SK-N-SH treated with all-trans-retinoic acid at 6 μM for 48 hours (cell line): ENCODE results near the gene FKBP6.
"Not testable (repeated sequence)": the region's sequence is repeated elsewhere in the genome, so short reads cannot be mapped to it uniquely, and the experiment has no call there.

Source experiments
- ATAC-seq: fragments of 200-7000 bp; cut with Tn5 transposase; 3 replicates; pipeline ENCODE4 v1.9.1; 2020; ENCODE audit warnings: mild to moderate bottlenecking, moderate library complexity
- ARNTL ChIP-seq: fragments of 450-650 bp; formaldehyde crosslinking; IDR thresholded peaks from 2 replicates; pipeline ENCODE4 v1.5.0; 2020; ENCODE audit warnings: low read depth, mild to moderate bottlenecking, moderate library complexity, borderline replicate concordance
- BACH2 ChIP-seq: fragments of 250-450 bp; sonication (Bioruptor Pico); IDR thresholded peaks from 2 replicates; pipeline ENCODE4 v1.9.0; 2021; ENCODE audit warnings: mild to moderate bottlenecking, borderline replicate concordance
- CREB5 ChIP-seq: fragments of 250-450 bp; sonication (Bioruptor Pico); IDR thresholded peaks from 2 replicates; pipeline ENCODE4 v1.5.1; 2020; ENCODE audit warnings: low read depth, mild to moderate bottlenecking, moderate library complexity
- CSDC2 ChIP-seq: fragments of 250-450 bp; sonication (Bioruptor Pico); IDR thresholded peaks from 2 replicates; pipeline ENCODE4 v1.5.0; 2020; ENCODE audit warnings: mild to moderate bottlenecking, moderate library complexity
- CSRNP3 ChIP-seq: fragments of 250-450 bp; sonication (Bioruptor Pico); IDR thresholded peaks from 2 replicates; pipeline ENCODE4 v1.5.1; 2021; ENCODE audit warnings: mild to moderate bottlenecking, moderate library complexity
- ESRRG ChIP-seq: fragments of 250-450 bp; sonication (Bioruptor Pico); IDR thresholded peaks from 2 replicates; pipeline ENCODE4 v1.6.1; 2021; ENCODE audit warnings: mild to moderate bottlenecking
- GLIS3 ChIP-seq: fragments of 250-450 bp; sonication (Bioruptor Pico); IDR thresholded peaks from 2 replicates; pipeline ENCODE4 v1.5.0; 2020; ENCODE audit warnings: mild to moderate bottlenecking, moderate library complexity
- ISL1 ChIP-seq: fragments of 250-450 bp; sonication (Bioruptor Pico); IDR thresholded peaks from 2 replicates; pipeline ENCODE4 v2.1.2; 2022; ENCODE audit warnings: mild to moderate bottlenecking, moderate library complexity
- OSR1 ChIP-seq: fragments of 250-450 bp; sonication (Bioruptor Pico); IDR thresholded peaks from 2 replicates; pipeline ENCODE4 v1.8.0; 2022; ENCODE audit warnings: moderate library complexity, mild to moderate bottlenecking, inconsistent platforms
- POU6F1 ChIP-seq: fragments of 250-450 bp; sonication (Bioruptor Pico); IDR thresholded peaks from 2 replicates; pipeline ENCODE4 v1.8.0; 2021; ENCODE audit warnings: low read depth, mild to moderate bottlenecking, moderate library complexity, borderline replicate concordance
- PPARA ChIP-seq: fragments of 250-450 bp; sonication (Bioruptor Pico); IDR thresholded peaks from 2 replicates; pipeline ENCODE4 v1.5.0; 2020; ENCODE audit warnings: mild to moderate bottlenecking, borderline replicate concordance
- RARB ChIP-seq: fragments of 250-450 bp; sonication (Bioruptor Pico); IDR thresholded peaks from 2 replicates; pipeline ENCODE4 v1.8.0; 2021; ENCODE audit warnings: mild to moderate bottlenecking, moderate library complexity
- SNAI2 ChIP-seq: fragments of 250-450 bp; sonication (Bioruptor Pico); IDR thresholded peaks from 2 replicates; pipeline ENCODE4 v1.5.0; 2020; ENCODE audit warnings: mild to moderate bottlenecking, moderate library complexity
- TOX ChIP-seq: fragments of 250-450 bp; sonication (Bioruptor Pico); IDR thresholded peaks from 2 replicates; pipeline ENCODE4 v1.8.0; 2021; ENCODE audit warnings: mild to moderate bottlenecking, moderate library complexity, borderline replicate concordance
- TSHZ2 ChIP-seq: fragments of 250-450 bp; sonication (Bioruptor Pico); IDR thresholded peaks from 2 replicates; pipeline ENCODE4 v1.5.0; 2020; ENCODE audit warnings: mild to moderate bottlenecking, moderate library complexity
- ZC3H10 ChIP-seq: fragments of 250-450 bp; sonication (Bioruptor Pico); IDR thresholded peaks from 2 replicates; pipeline ENCODE4 v1.5.1; 2021; ENCODE audit warnings: mild to moderate bottlenecking, moderate library complexity
- ZFP3 ChIP-seq: fragments of 250-450 bp; sonication (Bioruptor Pico); IDR thresholded peaks from 2 replicates; pipeline ENCODE4 v1.5.0; 2020; ENCODE audit warnings: mild to moderate bottlenecking, moderate library complexity
- ZFP30 ChIP-seq: fragments of 450-650 bp; formaldehyde crosslinking; IDR thresholded peaks from 2 replicates; pipeline ENCODE4 v1.5.0; 2022; ENCODE audit warnings: mild to moderate bottlenecking, moderate library complexity
- ZNF565 ChIP-seq: fragments of 450-650 bp; formaldehyde crosslinking; conservative IDR thresholded peaks from 2 replicates; pipeline ENCODE4 v1.5.0; 2020; ENCODE audit warnings: low read depth, mild to moderate bottlenecking, moderate library complexity
- ZNF70 ChIP-seq: fragments of 450-650 bp; formaldehyde crosslinking; IDR thresholded peaks from 2 replicates; pipeline ENCODE4 v1.5.0; 2020; ENCODE audit warnings: mild to moderate bottlenecking, moderate library complexity

FKBP6 gene

GRCh38 chr7:73359306-73359705, 31.3 kb downstream of the FKBP6 start:
- ATAC-seq: no peak
- no peak for TF ChIP-seq ARNTL (CRISPR knock-in tag)

GRCh38 chr7:73359746-73360375, 31.9 kb downstream of the FKBP6 start:
- no peak for ATAC-seq

GRCh38 chr7:73360590-73360989, 32.6 kb downstream of the FKBP6 start:
- not testable (repeated sequence) for ATAC-seq

More at GRCh38 chr7:73359746-73360375, 31.9 kb downstream of the FKBP6 start:
- TF ChIP-seq ISL1 (CRISPR knock-in tag): no peak
- no peak for TF ChIP-seq ZC3H10 (CRISPR knock-in tag)
- no peak for TF ChIP-seq OSR1 (CRISPR knock-in tag)
- TF ChIP-seq CSDC2: no peak
- TF ChIP-seq GLIS3 (CRISPR knock-in tag): no peak
- TF ChIP-seq ZNF565 (CRISPR knock-in tag): no peak
- no peak for TF ChIP-seq ZFP30
- no peak for TF ChIP-seq RARB (CRISPR knock-in tag)
- TF ChIP-seq BACH2 (CRISPR knock-in tag): no peak
- no peak for TF ChIP-seq ZNF70 (CRISPR knock-in tag)
- no peak for TF ChIP-seq PPARA (CRISPR knock-in tag)
- TF ChIP-seq TSHZ2 (CRISPR knock-in tag): no peak
- no peak for TF ChIP-seq CSRNP3 (CRISPR knock-in tag)
- no peak for TF ChIP-seq TOX (CRISPR knock-in tag)
- no peak for TF ChIP-seq ESRRG (CRISPR knock-in tag)

GRCh38 chr7:73363225-73364005, 35.5 kb downstream of the FKBP6 start:
- no peak; the same call in none of the 3 replicates for ATAC-seq
- TF ChIP-seq ISL1 (CRISPR knock-in tag): no peak
- TF ChIP-seq, all 23 proteins: peak for 0

GRCh38 chr7:73364006-73364728, 36.2 kb downstream of the FKBP6 start:
- ATAC-seq: no peak; the same call in 2 of the 3 replicates
- no peak for TF ChIP-seq TSHZ2 (CRISPR knock-in tag)
- no peak for TF ChIP-seq ZNF70 (CRISPR knock-in tag)
- no peak for TF ChIP-seq ZFP3 (CRISPR knock-in tag)
- TF ChIP-seq PPARA (CRISPR knock-in tag): no peak
- TF ChIP-seq GLIS3 (CRISPR knock-in tag): no peak
- no peak for TF ChIP-seq BACH2 (CRISPR knock-in tag)
- TF ChIP-seq SNAI2 (CRISPR knock-in tag): no peak
- no peak for TF ChIP-seq CSDC2
- TF ChIP-seq CSRNP3 (CRISPR knock-in tag): no peak
- TF ChIP-seq OSR1 (CRISPR knock-in tag): no peak
- no peak for TF ChIP-seq POU6F1
- TF ChIP-seq ZC3H10 (CRISPR knock-in tag): no peak
- no peak for TF ChIP-seq CREB5 (CRISPR knock-in tag)
- no peak for TF ChIP-seq ZNF565 (CRISPR knock-in tag)
